Endothelial cell of umbilical vein (primary cell): Measurements from ENCODE around the gene GSTP1. TPM values are rescaled to one million over a fixed set of nuclear protein-coding genes. Genes with fewer than 3 reads are reported as not detected.

ENCODE experiments used
- BruUV-seq: library from RNA; stranded (reverse); fragments of 400-500 nt; replicated peaks from 2 replicates; lab custom pipeline; 2021; lab: Mats Ljungman, UMichigan
- CTCF ChIA-PET: fragments of 300-600, 350-600 bp; sonication (Branson Sonifier 250); formaldehyde crosslinking; loops from one replicate; lab custom pipeline; 2021; ENCODE audit warnings: antibody characterized with exemption, inconsistent platforms; lab: Charles Lee
- POLR2A ChIA-PET: fragments of 300-600, 350-600 bp; sonication (Branson Sonifier 250); formaldehyde crosslinking; loops from one replicate; lab custom pipeline; 2021; ENCODE audit warnings: antibody characterized with exemption, inconsistent platforms; lab: Charles Lee
- DNase-seq: peaks from one replicate; pipeline ENCODE4 v3.0.0-alpha.2; 2011; ENCODE audit warnings: low read depth, low spot score
- FAIRE-seq: peaks from 2 replicates; lab custom pipeline; 2011; peaks lifted over from hg19 to GRCh38; lab: Jason Lieb, UNC
- H2AFZ ChIP-seq: 2 replicates; pipeline ENCODE4 v1.6.0; 2012; ENCODE audit warnings: low read depth, low read length, control low read depth, inconsistent platforms
- H3K27ac ChIP-seq: 2 replicates; pipeline ENCODE4 v1.5.1; 2011; ENCODE audit warnings: low read depth, mild to moderate bottlenecking, control low read depth, low read length, moderate library complexity; ENCODE audit not compliant: insufficient read depth
- H3K27me3 ChIP-seq, 2 experiments: 2 replicates each; pipeline versions ENCODE4 v1.6.0 to v1.6.1; 2011; ENCODE audit warnings: low read length in 2 of 2, mixed read lengths in 1 of 2; ENCODE audit not compliant: control insufficient read depth in 2 of 2, insufficient read depth in 2 of 2
- H3K36me3 ChIP-seq, 2 experiments: 2 replicates in 1 of 2; 3 replicates in 1 of 2; pipeline ENCODE4 v1.5.1; 2011; ENCODE audit warnings: low read length in 2 of 2, mild to moderate bottlenecking in 1 of 2, moderate library complexity in 1 of 2; ENCODE audit not compliant: control insufficient read depth in 2 of 2, insufficient read depth in 2 of 2; ENCODE audit errors: extremely low read depth in 1 of 2
- H3K4me1 ChIP-seq: 3 replicates; pipeline ENCODE4 v1.5.1; 2011; ENCODE audit warnings: mild to moderate bottlenecking, low read length; ENCODE audit not compliant: control insufficient read depth, insufficient read depth; ENCODE audit errors: extremely low read depth
- H3K4me2 ChIP-seq: 2 replicates; pipeline ENCODE4 v1.6.1; 2011; ENCODE audit warnings: low read length, control low read depth, mixed read lengths; ENCODE audit not compliant: insufficient read depth
- H3K4me3 ChIP-seq, 3 experiments: fragments of 200-600 bp in 1 of 3; sonication (generic), shearing (Covaris generic) in 1 of 3; replicated peaks in 1 of 3; 2 replicates each; pipeline ENCODE4 v1.5.1; 2011 to 2016; ENCODE audit warnings: control low read depth in 3 of 3, low read length in 3 of 3, mild to moderate bottlenecking in 2 of 3, inconsistent platforms in 1 of 3, low read depth in 1 of 3, moderate library complexity in 1 of 3; ENCODE audit not compliant: insufficient read depth in 1 of 3
- H3K79me2 ChIP-seq: 2 replicates; pipeline ENCODE4 v1.6.0; 2012; ENCODE audit warnings: low read length, inconsistent platforms; ENCODE audit not compliant: control insufficient read depth, insufficient read depth
- H3K9ac ChIP-seq: replicated peaks from 2 replicates; pipeline ENCODE3; 2011; ENCODE audit warnings: low read length, control low read depth; ENCODE audit not compliant: insufficient read depth; ENCODE audit errors: extremely low read depth
- H3K9me1 ChIP-seq: replicated peaks from 3 replicates; pipeline ENCODE4 v1.6.0; 2011; ENCODE audit warnings: mild to moderate bottlenecking, low read length; ENCODE audit not compliant: control insufficient read depth, insufficient read depth; ENCODE audit errors: extremely low read depth
- H3K9me3 ChIP-seq: replicated peaks from 2 replicates; pipeline ENCODE4 v1.5.1; 2012; ENCODE audit warnings: low read length, inconsistent platforms; ENCODE audit not compliant: control insufficient read depth, insufficient read depth
- H4K20me1 ChIP-seq: replicated peaks from 2 replicates; pipeline ENCODE3; 2011; ENCODE audit warnings: mild to moderate bottlenecking, low read length; ENCODE audit not compliant: control insufficient read depth, insufficient read depth; ENCODE audit errors: extremely low read depth
- EZH2 ChIP-seq: IDR thresholded peaks from 2 replicates; pipeline ENCODE4 v1.6.1; 2012; ENCODE audit warnings: borderline replicate concordance, low read depth, mild to moderate bottlenecking, moderate library complexity, low read length, inconsistent platforms; ENCODE audit not compliant: severe bottlenecking
- FOS ChIP-seq: IDR thresholded peaks from 2 replicates; pipeline ENCODE4 v1.6.1; 2011; ENCODE audit warnings: mild to moderate bottlenecking, low read length, moderate library complexity, borderline replicate concordance; ENCODE audit not compliant: insufficient read depth
- GATA2 ChIP-seq: IDR thresholded peaks from 2 replicates; pipeline ENCODE4 v1.7.0; 2011; ENCODE audit warnings: low read depth, mild to moderate bottlenecking, moderate library complexity, mixed read lengths, low read length; ENCODE audit not compliant: insufficient read length, insufficient read depth
- JUN ChIP-seq: IDR thresholded peaks from 2 replicates; pipeline ENCODE4 v1.6.1; 2011; ENCODE audit warnings: borderline replicate concordance, low read depth; ENCODE audit not compliant: insufficient read length, insufficient read depth
- MYC ChIP-seq: IDR thresholded peaks from one replicate; pipeline ENCODE4 v1.6.1; 2011; ENCODE audit warnings: mild to moderate bottlenecking, low read depth, low read length
- POLR2A ChIP-seq: IDR thresholded peaks from 2 replicates; pipeline ENCODE4 v1.6.1; 2012; ENCODE audit warnings: low read depth, mild to moderate bottlenecking, control low read depth, low read length
- POLR2AphosphoS5 ChIP-seq: IDR thresholded peaks from 2 replicates; pipeline ENCODE4 v1.6.1; 2012; ENCODE audit warnings: low read depth, mild to moderate bottlenecking, control low read depth, low read length, moderate library complexity; ENCODE audit not compliant: insufficient read depth
- dilution Hi-C: fragments of 300-500 bp; cut with MboI; formaldehyde crosslinking; loops from one replicate; pipeline ENCODE4 v1.15.0; 2019; ENCODE audit warnings: low sequenced_read_pairs; ENCODE audit not compliant: extremely low pct_ligation_motif_present
- intact Hi-C: fragments of 100-400 bp; cut with micrococcal nuclease; formaldehyde crosslinking; loops from one replicate; pipeline ENCODE4 v1.10.0; 2022
- polyA plus RNA-seq, 4 experiments: library from polyadenylated mRNA; depleted of rRNA in 3 of 4; stranded (reverse) in 3 of 4; unstranded in 1 of 4; fragments of >200 nt; gene quantifications; 2 replicates each; pipeline versions ENCODE4 v1.2.1 to v1.2.3, GENCODE V29; 2011 to 2012; ENCODE audit warnings: missing spikeins in 1 of 4
- total RNA-seq: library from RNA; stranded (reverse); gene quantifications from 2 replicates; pipeline ENCODE4 v1.2.3, GENCODE V29; 2021
- TF ChIP-seq, protein P1 (sequence below): IDR thresholded peaks from 2 replicates; pipeline ENCODE4 v1.6.1; 2011; ENCODE audit not compliant: insufficient read depth, insufficient read length
- TF ChIP-seq, protein P2 (sequence below), 2 donors: IDR thresholded peaks; 1 replicate in 1 of 2; 2 replicates in 1 of 2; pipeline ENCODE4 v1.5.1; 2011; ENCODE audit warnings: low read length in 2 of 2, mild to moderate bottlenecking in 2 of 2, moderate library complexity in 2 of 2, control low read depth in 1 of 2, inconsistent platforms in 1 of 2, low read depth in 1 of 2; ENCODE audit not compliant: insufficient read depth in 1 of 2; ENCODE audit errors: extremely low read depth in 1 of 2

GSTP1 gene
- total and polyA plus RNA-seq, 2 donors (not counting 3 experiments of a cell fraction or from before 2014, with no cell fraction given) = 962 to 2,277 TPM

DNA sequence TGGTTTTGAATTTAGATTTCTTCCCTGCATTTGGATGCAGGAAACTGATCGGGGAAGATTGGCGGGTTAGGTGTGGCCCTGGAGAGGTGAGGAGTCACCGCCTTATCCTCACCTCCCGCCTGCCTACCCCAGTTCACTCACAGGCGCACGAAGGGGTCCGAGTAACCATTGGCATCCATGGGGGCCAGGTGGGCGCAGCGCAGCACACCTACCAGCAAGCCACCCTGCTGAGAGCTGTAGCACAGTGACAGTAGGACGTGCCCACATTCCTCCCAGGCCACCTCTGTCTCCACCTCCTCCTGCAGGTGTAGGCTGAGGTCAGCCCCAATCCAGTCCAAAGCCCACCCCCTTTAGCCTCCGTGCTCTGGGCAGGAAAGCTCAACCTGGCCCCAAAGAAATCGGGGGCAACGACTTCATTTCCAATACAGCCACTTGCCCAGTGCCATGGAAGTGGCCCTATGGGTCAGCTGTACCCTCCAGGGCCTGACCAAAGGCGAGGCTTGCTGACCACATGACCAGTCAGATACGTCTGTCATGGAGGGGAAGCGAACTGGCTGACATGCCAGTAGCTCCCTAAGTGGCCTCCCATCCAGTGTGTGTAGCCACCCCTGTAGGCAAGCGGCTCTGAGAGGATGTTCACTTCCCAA lies 29.8 kb downstream of the GSTP1 start:
- Histone ChIP-seq H3K36me3 (peaks cover 3 to 22% of the 10 kb centered on the region in 2 experiments), H3K79me2 (no peaks in the 10 kb centered on the region), H3K4me2 (no peak overlapping the region), H4K20me1 (no peaks in the 10 kb centered on the region), H3K9me3 (no peaks in the 10 kb centered on the region), H3K4me1 (no peaks in the 10 kb centered on the region), H3K9ac (no peak overlapping the region), H2AFZ (no peak overlapping the region), H3K27me3 (peaks cover 14 to 21% of the 10 kb centered on the region in 2 experiments), H3K4me3 (no peak overlapping the region), H3K9me1 (no peaks in the 10 kb centered on the region), H3K27ac (no peak overlapping the region)
- dilution Hi-C loops (no loop called here), intact Hi-C loops (no loop called here)
- CTCF ChIA-PET = interaction anchor here (0.8 to 6.8 kb wide), 17 partner anchors 9 to 100 kb away, joined by 3 to 98 read pairs (median 4); partner anchors contain the start of genes ACY3, GSTP1 and NUDT8
- POLR2A ChIA-PET = no interaction called here
- TF ChIP-seq GATA2 (no peak), EZH2 (no peak), JUN (no peak), POLR2A (no peak), MYC (no peak), POLR2AphosphoS5 (no peak), FOS (no peak)
- TF ChIP-seq, protein P1, sequence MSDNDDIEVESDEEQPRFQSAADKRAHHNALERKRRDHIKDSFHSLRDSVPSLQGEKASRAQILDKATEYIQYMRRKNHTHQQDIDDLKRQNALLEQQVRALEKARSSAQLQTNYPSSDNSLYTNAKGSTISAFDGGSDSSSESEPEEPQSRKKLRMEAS = no peak
- TF ChIP-seq, protein P2, sequence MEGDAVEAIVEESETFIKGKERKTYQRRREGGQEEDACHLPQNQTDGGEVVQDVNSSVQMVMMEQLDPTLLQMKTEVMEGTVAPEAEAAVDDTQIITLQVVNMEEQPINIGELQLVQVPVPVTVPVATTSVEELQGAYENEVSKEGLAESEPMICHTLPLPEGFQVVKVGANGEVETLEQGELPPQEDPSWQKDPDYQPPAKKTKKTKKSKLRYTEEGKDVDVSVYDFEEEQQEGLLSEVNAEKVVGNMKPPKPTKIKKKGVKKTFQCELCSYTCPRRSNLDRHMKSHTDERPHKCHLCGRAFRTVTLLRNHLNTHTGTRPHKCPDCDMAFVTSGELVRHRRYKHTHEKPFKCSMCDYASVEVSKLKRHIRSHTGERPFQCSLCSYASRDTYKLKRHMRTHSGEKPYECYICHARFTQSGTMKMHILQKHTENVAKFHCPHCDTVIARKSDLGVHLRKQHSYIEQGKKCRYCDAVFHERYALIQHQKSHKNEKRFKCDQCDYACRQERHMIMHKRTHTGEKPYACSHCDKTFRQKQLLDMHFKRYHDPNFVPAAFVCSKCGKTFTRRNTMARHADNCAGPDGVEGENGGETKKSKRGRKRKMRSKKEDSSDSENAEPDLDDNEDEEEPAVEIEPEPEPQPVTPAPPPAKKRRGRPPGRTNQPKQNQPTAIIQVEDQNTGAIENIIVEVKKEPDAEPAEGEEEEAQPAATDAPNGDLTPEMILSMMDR (IDR thresholded peaks at IDR 0.05; ENCODE audit: extremely low read depth in 1 of 2, insufficient read depth in 1 of 2, low read depth in 1 of 2, low read length in 2 of 2) = no peak
- BruUV-seq = no TSS peak
- DNase-seq = no peak
- FAIRE-seq = no peak
